Head of caudate nucleus (tissue), 42 donors: ENCODE data around the gene SRRM2.

Experiments
- DNase-seq, 42 donors: peaks; one replicate each; pipeline versions ENCODE4 v3.0.0 to v3.0.0-alpha.2; 2020 to 2021; ENCODE audit warnings: mixed read lengths in 7 of 42
- intact Hi-C: fragments of 100-400 bp; cut with DNase I; formaldehyde crosslinking; loops from one replicate; pipeline ENCODE4 v1.15.0; 2022

SRRM2 gene

GRCh38 chr16:2736476-2737237, 15.8 kb upstream of the SRRM2 start:
- DNase-seq = no peak
- intact Hi-C loops = no loop called here

GRCh38 chr16:2737238-2737605, 15.2 kb upstream of the SRRM2 start:
- intact Hi-C loops = no loop called here
- DNase-seq = no peak

- intact Hi-C loops = no loop called here
- no peak for DNase-seq
Measured at GRCh38 chr16:2737895-2738418, 14.5 kb upstream of the SRRM2 start.

GRCh38 chr16:2738615-2739014, 13.8 kb upstream of the SRRM2 start:
- intact Hi-C loops = no loop called here
- no peak for DNase-seq

GRCh38 chr16:2739625-2740430, 12.6 kb upstream of the SRRM2 start:
- intact Hi-C loops = no loop called here
- no peak for DNase-seq

- DNase-seq = no peak
- intact Hi-C loops = no loop called here
Measured at GRCh38 chr16:2740476-2740875, 12.0 kb upstream of the SRRM2 start.

GRCh38 chr16:2741168-2741567, 11.3 kb upstream of the SRRM2 start:
- intact Hi-C loops = no loop called here
- DNase-seq = no peak

GRCh38 chr16:2742323-2743006, 10.0 kb upstream of the SRRM2 start:
- intact Hi-C loops = no loop called here
- no peak for DNase-seq

- intact Hi-C loops = no loop called here
- DNase-seq = no peak
Measured at GRCh38 chr16:2743007-2743810, 9.2 kb upstream of the SRRM2 start.

- DNase-seq = no peak
- intact Hi-C loops = no loop called here
Measured at GRCh38 chr16:2744711-2745110, 7.7 kb upstream of the SRRM2 start.

GRCh38 chr16:2745116-2745890, 7.1 kb upstream of the SRRM2 start:
- intact Hi-C loops = no loop called here
- DNase-seq = peak in 3 of 42 donors; percentile 20 to 32 (median 30)

- peak in 34 of 42 donors; percentile 14 to 83 (median 50) for DNase-seq
- intact Hi-C loops = no loop called here
Measured at GRCh38 chr16:2745961-2746360, 6.5 kb upstream of the SRRM2 start.

GRCh38 chr16:2748757-2749455, 3.5 kb upstream of the SRRM2 start:
- intact Hi-C loops = no loop called here
- no peak for DNase-seq

- intact Hi-C loops = no loop called here
Measured at GRCh38 chr16:2749476-2749875, 3.0 kb upstream of the SRRM2 start.

GRCh38 chr16:2749936-2750335, 2.5 kb upstream of the SRRM2 start:
- DNase-seq = no peak
- intact Hi-C loops = no loop called here

More at GRCh38 chr16:2749476-2749875, 3.0 kb upstream of the SRRM2 start:
- DNase-seq = no peak

GRCh38 chr16:2751577-2752034, 832 bp upstream of the SRRM2 start:
- intact Hi-C loops = loop anchor here (1.0 kb wide), 1 partner anchor 26 kb away; the partner anchor contains the start of gene ELOB
- DNase-seq = peak in 7 of 42 donors; percentile 16 to 53 (median 37)
